GM23248 (cell line): Measurements from ENCODE around the gene SPEG.

Experiments
- EZH2 ChIP-seq: fragments of 200-600 bp; sonication (generic); IDR thresholded peaks from 2 replicates; pipeline ENCODE4 v1.6.1; 2018; ENCODE audit warnings: antibody characterized with exemption, mild to moderate bottlenecking; ENCODE audit not compliant: insufficient read depth, poor library complexity, severe bottlenecking
- EZH2phosphoT487 ChIP-seq: fragments of 200-600 bp; sonication (generic); IDR thresholded peaks from 2 replicates; pipeline ENCODE4 v1.6.1; 2018; ENCODE audit warnings: antibody characterized with exemption, moderate library complexity, mild to moderate bottlenecking, low read depth; ENCODE audit not compliant: insufficient read depth

- TF ChIP-seq EZH2: no peak
- no peak for TF ChIP-seq EZH2phosphoT487
Measured at GRCh38 chr2:219416938-219417337, 17.7 kb upstream of the SPEG start.
